Fibroblast of skin of right biceps (primary cell): ENCODE measurements around the gene ATP1A3.
"Not testable (repeated sequence)": the region's sequence is repeated elsewhere in the genome, so short reads cannot be mapped to it uniquely, and the experiment has no call there.

Experiments used
- DNase-seq: peaks from one replicate; pipeline ENCODE4 v3.0.0-alpha.2; 2013

ATP1A3 gene

GRCh38 chr19:41941410-41942202 lies 52.4 kb downstream of the ATP1A3 start:
- DNase-seq, result no peak

GRCh38 chr19:41940731-41941409 lies 53.2 kb downstream of the ATP1A3 start:
- no peak for DNase-seq

GRCh38 chr19:41939861-41940730 lies 53.9 kb downstream of the ATP1A3 start:
- DNase-seq, result peak; percentile 34

- not testable (repeated sequence) for DNase-seq
Observed at GRCh38 chr19:41939209-41939608, 54.8 kb downstream of the ATP1A3 start.

- DNase-seq, result no peak
Observed at GRCh38 chr19:41937525-41938468, 56.2 kb downstream of the ATP1A3 start.

GRCh38 chr19:41936961-41937360 lies 57.1 kb downstream of the ATP1A3 start:
- no peak for DNase-seq

GRCh38 chr19:41936416-41936850 lies 57.6 kb downstream of the ATP1A3 start:
- DNase-seq, result peak; percentile 40

GRCh38 chr19:41935760-41936415 lies 58.1 kb downstream of the ATP1A3 start:
- peak; percentile 22 for DNase-seq

GRCh38 chr19:41934849-41935374 lies 59.1 kb downstream of the ATP1A3 start:
- DNase-seq, result peak; percentile 55

- no peak for DNase-seq
Observed at GRCh38 chr19:41933693-41934426, 60.2 kb downstream of the ATP1A3 start.

- no peak for DNase-seq
Observed at GRCh38 chr19:41932720-41933332, 61.2 kb downstream of the ATP1A3 start.

GRCh38 chr19:41932259-41932719 lies 61.7 kb downstream of the ATP1A3 start:
- DNase-seq, result no peak

GRCh38 chr19:41930926-41931592 lies 63.0 kb downstream of the ATP1A3 start:
- no peak for DNase-seq

- DNase-seq, result no peak
Observed at GRCh38 chr19:41930322-41930722, 63.7 kb downstream of the ATP1A3 start.

GRCh38 chr19:41929536-41930071 lies 64.4 kb downstream of the ATP1A3 start:
- no peak for DNase-seq

GRCh38 chr19:41928754-41929535 lies 65.1 kb downstream of the ATP1A3 start:
- no peak for DNase-seq

GRCh38 chr19:41928221-41928683 lies 65.8 kb downstream of the ATP1A3 start, which contains the start of gene ERFL:
TSS of gene ERFL (minus strand) at chr19:41928449. CDS start at chr19:41912919, 15,530 bp downstream.
- DNase-seq, result no peak
